CD4-positive, alpha-beta T cell treated with Interleukin-15 for 1 hour (primary cell): ENCODE data around the gene LSM7.
A peak's percentile ranks its signal among the peaks of the same experiment; 100 is the strongest.

ENCODE experiments used
- DNase-seq: peaks from one replicate; pipeline ENCODE4 v3.0.0-alpha.2; 2020

LSM7 gene

GRCh38 chr19:2274931-2275535, 53.4 kb downstream of the LSM7 start:
- DNase-seq = peak; percentile 66

- no peak for DNase-seq
Observed at GRCh38 chr19:2274185-2274711, 54.1 kb downstream of the LSM7 start.

DNA sequence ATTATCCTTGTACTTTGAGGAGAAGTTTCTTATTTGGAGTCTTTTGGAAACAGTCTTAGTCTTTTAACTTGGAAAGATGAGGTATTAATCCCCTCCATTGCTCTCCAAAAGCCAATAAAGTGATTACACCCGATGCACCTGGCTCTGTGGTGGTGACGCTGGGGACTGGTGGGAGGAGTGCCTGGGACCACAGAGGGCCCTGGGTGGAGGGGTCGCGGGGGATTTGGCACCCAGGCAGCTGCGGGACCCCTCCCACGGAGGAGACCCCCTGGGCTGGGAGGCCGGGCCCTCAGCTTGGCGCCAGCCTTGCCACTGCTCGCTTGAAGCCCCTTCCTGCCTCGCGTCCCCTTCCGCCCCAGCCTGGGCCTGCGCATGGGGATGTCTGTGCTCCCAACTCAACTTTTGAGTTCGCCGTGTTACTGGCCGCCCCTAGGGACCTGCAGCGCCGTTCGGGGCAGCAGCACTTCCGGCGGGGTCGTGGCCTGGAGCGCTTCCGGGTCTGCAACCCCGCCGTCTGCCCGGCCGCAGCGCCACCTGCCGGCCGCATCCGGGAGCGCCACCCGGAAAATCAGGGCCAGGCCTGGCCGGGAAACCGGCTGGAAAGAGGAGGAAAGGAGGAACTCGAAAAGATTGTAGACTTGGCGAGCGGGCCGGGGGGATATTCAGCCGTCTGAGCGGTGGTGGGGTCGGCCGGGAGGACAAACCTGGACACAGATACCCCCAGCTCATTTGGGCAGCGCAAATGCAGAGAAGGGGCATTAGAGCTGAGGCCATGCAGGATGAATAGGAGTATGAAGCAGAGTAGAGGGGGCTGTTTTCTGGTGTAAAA, 54.8 kb downstream of the LSM7 start:
- peak; percentile 86 for DNase-seq
